Caco-2 (cell line): Measurements from ENCODE around the gene RPUSD2. TPM values are rescaled to one million over a fixed set of nuclear protein-coding genes. Genes with fewer than 3 reads are reported as not detected.

Source experiments
- BruUV-seq: library from RNA; stranded (reverse); fragments of 400-500 nt; replicated peaks from 2 replicates; lab custom pipeline; 2021; lab: Mats Ljungman, UMichigan
- CTCF ChIA-PET: fragments of 300-600 bp; sonication (Branson Sonifier 250); formaldehyde crosslinking; loops from one replicate; lab custom pipeline; 2022; ENCODE audit warnings: antibody characterized with exemption; lab: Charles Lee
- POLR2A ChIA-PET: fragments of 300-600 bp; sonication (Branson Sonifier 250); formaldehyde crosslinking; loops from one replicate; lab custom pipeline; 2022; ENCODE audit warnings: antibody characterized with exemption; lab: Charles Lee
- DNase-seq, 2 experiments: peaks; one replicate each; pipeline versions ENCODE4 v3.0.0 to v3.0.0-alpha.2; 2020 to 2022
- H3K27me3 ChIP-seq: replicated peaks from 2 replicates; pipeline ENCODE4 v1.6.0; 2011; ENCODE audit warnings: low read length; ENCODE audit not compliant: control insufficient read depth, insufficient read depth
- H3K36me3 ChIP-seq: 2 replicates; pipeline ENCODE4 v1.5.1; 2011; ENCODE audit warnings: low read length; ENCODE audit not compliant: control insufficient read depth, insufficient read depth
- H3K4me1 ChIP-seq: fragments of 250-450 bp; sonication (Bioruptor Pico); 2 replicates; pipeline ENCODE4 v1.5.1; 2020; ENCODE audit warnings: mild to moderate bottlenecking
- H3K4me3 ChIP-seq: 2 replicates; pipeline ENCODE4 v1.5.1; 2011; ENCODE audit warnings: low read depth, mild to moderate bottlenecking, control low read depth, low read length
- H3K9me3 ChIP-seq: fragments of 250-450 bp; sonication (Bioruptor Pico); 2 replicates; pipeline ENCODE4 v1.5.1; 2020; ENCODE audit warnings: mild to moderate bottlenecking, moderate library complexity
- H3K27ac Mint-ChIP-seq: one replicate; pipeline ENCODE4 v1.8.0; 2022; ENCODE audit warnings: mixed read lengths; ENCODE audit not compliant: unreplicated experiment
- H3K27me3 Mint-ChIP-seq: one replicate; pipeline ENCODE4 v1.8.0; 2022; ENCODE audit warnings: mixed read lengths; ENCODE audit not compliant: insufficient read depth, unreplicated experiment
- H3K36me3 Mint-ChIP-seq: one replicate; pipeline ENCODE4 v1.8.0; 2022; ENCODE audit warnings: mild to moderate bottlenecking, mixed read lengths; ENCODE audit not compliant: insufficient read depth, unreplicated experiment
- H3K4me1 Mint-ChIP-seq: one replicate; pipeline ENCODE4 v1.8.0; 2022; ENCODE audit warnings: low read depth, mixed read lengths; ENCODE audit not compliant: unreplicated experiment
- H3K4me3 Mint-ChIP-seq: one replicate; pipeline ENCODE4 v1.8.0; 2022; ENCODE audit warnings: mild to moderate bottlenecking, moderate library complexity, mixed read lengths; ENCODE audit not compliant: unreplicated experiment
- H3K9me3 Mint-ChIP-seq: one replicate; pipeline ENCODE4 v1.8.0; 2022; ENCODE audit warnings: mixed read lengths; ENCODE audit not compliant: unreplicated experiment
- CTCF ChIP-seq, 2 experiments: fragments of 200-600 bp in 1 of 2; IDR thresholded peaks; 1 replicate in 1 of 2; 2 replicates in 1 of 2; pipeline versions ENCODE4 v1.5.1 to v1.8.0; 2011 to 2022; ENCODE audit warnings: antibody characterized with exemption in 1 of 2, control low read depth in 1 of 2, inconsistent platforms in 1 of 2, low read depth in 1 of 2, low read length in 1 of 2, mild to moderate bottlenecking in 1 of 2, moderate library complexity in 1 of 2; ENCODE audit not compliant: insufficient read depth in 1 of 2, severe bottlenecking in 1 of 2, unreplicated experiment in 1 of 2
- intact Hi-C: fragments of 100-400 bp; cut with micrococcal nuclease; formaldehyde crosslinking; loops from one replicate; pipeline ENCODE4 v1.10.0; 2022; ENCODE audit not compliant: unreplicated experiment
- total RNA-seq: library from RNA; stranded (reverse); gene quantifications from 2 replicates; pipeline ENCODE4 v1.2.3, GENCODE V29; 2022

The RPUSD2 gene
- total RNA-seq, 1 experiment from 2014 or later: 14.6 TPM

GRCh38 chr15:40597024-40597423 is 27.9 kb downstream of the RPUSD2 start:
- H3K27me3 ChIP-seq: no peaks in the 10 kb centered on the region
- no peaks in the 10 kb centered on the region for H3K36me3 ChIP-seq
- no peaks in the 10 kb centered on the region for H3K4me1 ChIP-seq
- BruUV-seq: no TSS peak
- intact Hi-C loops: loop anchor here (10.0 kb wide), 1 partner anchor 188 kb away; no protein-coding TSS in a partner anchor
- no peaks in the 10 kb centered on the region for H3K27me3 Mint-ChIP-seq
- H3K9me3 ChIP-seq: no peaks in the 10 kb centered on the region
- peaks cover 24% of the 10 kb centered on the region for H3K36me3 Mint-ChIP-seq
- peaks cover 7% of the 10 kb centered on the region for H3K4me1 Mint-ChIP-seq
- ChIA-PET POLR2A (no interaction called here), CTCF (no interaction called here)
- H3K9me3 Mint-ChIP-seq: no peaks in the 10 kb centered on the region
- TF ChIP-seq CTCF (IDR thresholded peaks at IDR 0.05; ENCODE audit: insufficient read depth in 1 of 2, low read depth in 1 of 2, low read length in 1 of 2, severe bottlenecking in 1 of 2, unreplicated experiment in 1 of 2): no peak
- no peak overlapping the region for H3K4me3 Mint-ChIP-seq
- no peak overlapping the region for H3K4me3 ChIP-seq
- no peak overlapping the region for H3K27ac Mint-ChIP-seq
- no peak for DNase-seq

- H3K4me1 Mint-ChIP-seq: peaks cover 7% of the 10 kb centered on the region
- H3K9me3 Mint-ChIP-seq: no peaks in the 10 kb centered on the region
- ChIA-PET CTCF (no interaction called here), POLR2A (no interaction called here)
- intact Hi-C loops: loop anchor here (10.0 kb wide), 1 partner anchor 187 kb away; no protein-coding TSS in a partner anchor
- Histone ChIP-seq H3K9me3 (no peaks in the 10 kb centered on the region), H3K4me1 (no peaks in the 10 kb centered on the region), H3K4me3 (no peak overlapping the region), H3K27me3 (no peaks in the 10 kb centered on the region), H3K36me3 (no peaks in the 10 kb centered on the region)
- no peak overlapping the region for H3K4me3 Mint-ChIP-seq
- no peak for TF ChIP-seq CTCF (IDR thresholded peaks at IDR 0.05; ENCODE audit: insufficient read depth in 1 of 2, low read depth in 1 of 2, low read length in 1 of 2, severe bottlenecking in 1 of 2, unreplicated experiment in 1 of 2)
- H3K36me3 Mint-ChIP-seq: peaks cover 16% of the 10 kb centered on the region
- no peak for DNase-seq
- no peaks in the 10 kb centered on the region for H3K27me3 Mint-ChIP-seq
- no peak overlapping the region for H3K27ac Mint-ChIP-seq
- no TSS peak for BruUV-seq
Observed at GRCh38 chr15:40598126-40598525, 29.0 kb downstream of the RPUSD2 start.

- no peaks in the 10 kb centered on the region for H3K27me3 ChIP-seq
- Mint-ChIP-seq H3K4me1 (peaks cover 7% of the 10 kb centered on the region), H3K27me3 (no peaks in the 10 kb centered on the region), H3K4me3 (no peak overlapping the region), H3K36me3 (peaks cover 10% of the 10 kb centered on the region), H3K9me3 (no peaks in the 10 kb centered on the region), H3K27ac (no peak overlapping the region)
- POLR2A ChIA-PET: no interaction called here
- H3K36me3 ChIP-seq: no peaks in the 10 kb centered on the region
- no peaks in the 10 kb centered on the region for H3K9me3 ChIP-seq
- intact Hi-C loops: loop anchor here (10.0 kb wide), 1 partner anchor 186 kb away; no protein-coding TSS in a partner anchor
- CTCF ChIA-PET: no interaction called here
- no TSS peak for BruUV-seq
- no peaks in the 10 kb centered on the region for H3K4me1 ChIP-seq
- H3K4me3 ChIP-seq: no peak overlapping the region
- no peak for DNase-seq
- TF ChIP-seq CTCF (IDR thresholded peaks at IDR 0.05; ENCODE audit: insufficient read depth in 1 of 2, low read depth in 1 of 2, low read length in 1 of 2, severe bottlenecking in 1 of 2, unreplicated experiment in 1 of 2): no peak
Observed at GRCh38 chr15:40598672-40599071, 29.6 kb downstream of the RPUSD2 start.
